Epithelial cell of proximal tubule (primary cell): ENCODE measurements around the gene CETN1. TPM values are rescaled to one million over a fixed set of nuclear protein-coding genes. Genes with fewer than 3 reads are reported as not detected.

Experiments used
- DNase-seq: peaks from one replicate; pipeline ENCODE4 v3.0.0-alpha.2; 2011; ENCODE audit warnings: low read depth
- H3K4me3 ChIP-seq: 2 replicates; pipeline ENCODE4 v1.5.1; 2011; ENCODE audit warnings: low read depth, mild to moderate bottlenecking, low read length
- total RNA-seq: library from RNA; depleted of rRNA; stranded (reverse); fragments of >200 nt; gene quantifications from 2 replicates; pipeline ENCODE4 v1.2.3, GENCODE V29; 2015
- TF ChIP-seq, protein P1 (sequence below): conservative IDR thresholded peaks from 2 replicates; pipeline ENCODE4 v1.5.1; 2012; ENCODE audit warnings: low read depth, mild to moderate bottlenecking, low read length

CETN1 gene
- total RNA-seq, 1 donor from 2014 or later = not detected

DNA sequence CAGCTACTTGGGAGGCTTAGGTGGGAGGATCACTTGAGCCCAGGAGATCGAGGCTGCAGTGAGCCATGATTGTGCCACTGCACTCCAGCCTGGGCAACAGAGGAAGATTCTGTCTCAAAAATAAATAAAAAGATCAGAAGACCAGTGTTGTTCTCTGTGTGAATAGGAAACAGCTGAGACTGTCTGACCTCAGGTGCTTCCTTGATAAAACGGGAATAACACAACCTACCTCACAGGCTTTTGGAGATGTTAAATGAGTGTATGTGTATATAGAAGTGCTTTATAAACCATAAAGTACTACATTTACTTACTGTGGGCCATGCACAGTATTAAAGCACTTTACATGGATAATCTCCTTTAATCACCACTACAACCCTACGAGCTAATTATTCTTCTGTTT is 9.9 kb upstream of the CETN1 start:
- TF ChIP-seq, protein P1, sequence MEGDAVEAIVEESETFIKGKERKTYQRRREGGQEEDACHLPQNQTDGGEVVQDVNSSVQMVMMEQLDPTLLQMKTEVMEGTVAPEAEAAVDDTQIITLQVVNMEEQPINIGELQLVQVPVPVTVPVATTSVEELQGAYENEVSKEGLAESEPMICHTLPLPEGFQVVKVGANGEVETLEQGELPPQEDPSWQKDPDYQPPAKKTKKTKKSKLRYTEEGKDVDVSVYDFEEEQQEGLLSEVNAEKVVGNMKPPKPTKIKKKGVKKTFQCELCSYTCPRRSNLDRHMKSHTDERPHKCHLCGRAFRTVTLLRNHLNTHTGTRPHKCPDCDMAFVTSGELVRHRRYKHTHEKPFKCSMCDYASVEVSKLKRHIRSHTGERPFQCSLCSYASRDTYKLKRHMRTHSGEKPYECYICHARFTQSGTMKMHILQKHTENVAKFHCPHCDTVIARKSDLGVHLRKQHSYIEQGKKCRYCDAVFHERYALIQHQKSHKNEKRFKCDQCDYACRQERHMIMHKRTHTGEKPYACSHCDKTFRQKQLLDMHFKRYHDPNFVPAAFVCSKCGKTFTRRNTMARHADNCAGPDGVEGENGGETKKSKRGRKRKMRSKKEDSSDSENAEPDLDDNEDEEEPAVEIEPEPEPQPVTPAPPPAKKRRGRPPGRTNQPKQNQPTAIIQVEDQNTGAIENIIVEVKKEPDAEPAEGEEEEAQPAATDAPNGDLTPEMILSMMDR = no peak

GRCh38 chr18:570697-571096 is 9.5 kb upstream of the CETN1 start:
- no peak for DNase-seq
- no peak overlapping the region for H3K4me3 ChIP-seq
- TF ChIP-seq, protein P1 = no peak

More for the DNA sequence above, 9.9 kb upstream of the CETN1 start:
- H3K4me3 ChIP-seq = no peak overlapping the region
- DNase-seq = no peak

DNA sequence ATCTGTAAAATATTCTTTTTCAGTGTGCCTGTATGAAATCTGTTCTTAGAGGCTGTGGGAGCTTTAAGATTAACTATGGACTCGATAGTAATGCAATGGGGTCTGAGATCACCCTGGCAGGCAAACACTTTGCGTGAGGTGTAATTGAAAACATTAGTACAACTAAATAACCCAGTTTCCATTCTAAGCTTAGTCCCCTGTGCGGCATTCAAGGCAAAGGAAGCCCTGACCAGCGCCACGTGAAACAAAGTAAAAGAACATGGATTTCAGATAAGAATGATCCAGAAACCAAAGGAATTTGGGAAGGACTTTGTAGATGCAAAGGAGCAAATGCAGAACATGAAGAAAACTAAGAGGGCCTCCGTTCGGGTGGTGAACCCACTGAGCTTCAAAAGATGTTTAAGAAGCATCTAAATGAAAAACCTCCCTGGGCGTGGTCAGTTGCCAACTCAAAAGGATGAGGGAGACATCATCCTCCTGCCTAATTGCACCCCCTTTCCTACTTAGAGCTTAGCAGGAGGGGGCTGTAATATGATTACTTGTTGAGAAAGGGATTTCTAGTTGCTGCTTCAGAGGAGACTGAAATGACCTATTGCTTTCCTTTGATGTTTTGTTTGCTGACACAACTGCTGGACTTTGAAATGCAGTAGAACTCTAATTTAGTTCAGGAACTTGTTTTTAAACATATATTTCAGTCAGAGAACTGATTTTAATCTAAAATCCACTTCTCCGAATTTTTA is 7.9 kb upstream of the CETN1 start:
- no peak overlapping the region for H3K4me3 ChIP-seq
- TF ChIP-seq, protein P1 = no peak
- DNase-seq = no peak

DNA sequence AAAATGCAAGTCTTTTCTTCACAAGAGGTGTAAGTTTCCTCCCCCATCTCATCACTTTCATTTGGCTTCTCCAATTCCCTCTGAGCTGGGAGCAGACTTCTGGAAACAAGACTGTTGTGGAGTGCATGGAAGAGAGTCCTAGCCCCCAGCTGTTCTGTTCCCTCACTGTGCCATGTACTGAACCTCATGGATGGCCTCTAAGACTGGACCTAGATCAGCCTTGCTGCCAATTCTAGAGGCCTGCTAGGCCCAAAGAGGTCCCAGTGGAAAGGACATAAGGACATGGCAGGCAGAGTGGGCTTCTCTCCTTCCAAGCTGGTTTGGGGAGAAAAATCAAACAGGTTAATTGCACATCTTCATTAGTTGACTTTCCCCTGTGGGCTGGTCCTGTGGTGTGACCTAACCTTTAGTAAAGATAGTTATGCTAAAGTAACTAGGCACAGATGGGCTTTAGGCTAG is 7.3 kb upstream of the CETN1 start:
- DNase-seq = no peak
- H3K4me3 ChIP-seq = no peak overlapping the region
- TF ChIP-seq, protein P1 = no peak

DNA sequence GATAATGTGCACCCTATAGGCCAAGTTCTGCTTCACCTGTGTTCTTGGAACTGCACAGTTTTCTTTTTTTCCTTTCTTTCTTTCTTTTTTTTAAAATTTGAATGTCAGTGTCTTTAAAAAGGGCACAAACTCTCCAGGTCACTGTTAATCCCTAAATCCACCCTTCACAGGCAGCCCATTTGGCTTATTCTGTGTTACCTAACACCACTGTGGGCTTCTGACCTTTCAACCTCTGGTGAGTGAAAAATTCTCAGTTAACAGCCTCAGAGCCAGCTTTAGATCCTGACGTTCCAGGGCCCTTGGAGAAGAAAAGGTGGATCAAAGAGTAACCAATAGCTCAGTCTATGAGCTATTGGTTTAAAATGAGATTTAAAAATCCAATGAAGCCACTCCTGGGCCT is 6.8 kb upstream of the CETN1 start:
- no peak overlapping the region for H3K4me3 ChIP-seq
- TF ChIP-seq, protein P1 = no peak
- no peak for DNase-seq

GRCh38 chr18:574149-574860 is 5.9 kb upstream of the CETN1 start:
- no peak for DNase-seq
- no peak overlapping the region for H3K4me3 ChIP-seq
- TF ChIP-seq, protein P1 = no peak
